Activated CD8-positive, alpha-beta memory T cell treated with anti-CD3 and anti-CD28 coated beads for 1 hour (primary cell): ENCODE measurements around the gene PTN.
"Not testable (repeated sequence)": the region's sequence is repeated elsewhere in the genome, so short reads cannot be mapped to it uniquely, and the experiment has no call there.

Experiments used
- DNase-seq, 2 donors: peaks; one replicate each; pipeline ENCODE4 v3.0.0-alpha.2; 2020; ENCODE audit warnings: low read depth in 1 of 2; ENCODE audit errors: extremely low read depth in 1 of 2

PTN gene

GRCh38 chr7:137268001-137268865 is 75.3 kb downstream of the PTN start:
- DNase-seq: not testable (repeated sequence)

GRCh38 chr7:137266764-137267163 is 76.8 kb downstream of the PTN start:
- DNase-seq: no peak

GRCh38 chr7:137265480-137265879 is 78.1 kb downstream of the PTN start:
- not testable (repeated sequence) for DNase-seq

GRCh38 chr7:137262599-137262998 is 80.9 kb downstream of the PTN start:
- DNase-seq: no peak

GRCh38 chr7:137258552-137258951 is 85.0 kb downstream of the PTN start:
- DNase-seq: no peak

GRCh38 chr7:137254766-137255165 is 88.8 kb downstream of the PTN start:
- DNase-seq: no peak

- DNase-seq: no peak
Observed at GRCh38 chr7:137245890-137246289, 97.6 kb downstream of the PTN start.

- no peak for DNase-seq
Observed at GRCh38 chr7:137245186-137245585, 98.3 kb downstream of the PTN start.

GRCh38 chr7:137243741-137244140 is 99.8 kb downstream of the PTN start:
- DNase-seq: no peak

- no peak for DNase-seq
Observed at GRCh38 chr7:137242616-137243015, 100.9 kb downstream of the PTN start.

GRCh38 chr7:137241655-137242360 is 101.7 kb downstream of the PTN start:
- DNase-seq: no peak

GRCh38 chr7:137239186-137239585 is 104.3 kb downstream of the PTN start:
- DNase-seq: not testable (repeated sequence)

- no peak for DNase-seq
Observed at GRCh38 chr7:137235434-137235833, 108.1 kb downstream of the PTN start.

GRCh38 chr7:137231167-137231566 is 112.4 kb downstream of the PTN start:
- DNase-seq: no peak

- DNase-seq: no peak
Observed at GRCh38 chr7:137221467-137221866, 122.1 kb downstream of the PTN start.

GRCh38 chr7:137213744-137214143 is 129.8 kb downstream of the PTN start:
- no peak for DNase-seq

- no peak for DNase-seq
Observed at GRCh38 chr7:137209151-137209817, 134.2 kb downstream of the PTN start.

GRCh38 chr7:137206770-137207169 is 136.8 kb downstream of the PTN start:
- DNase-seq: no peak

- DNase-seq: no peak
Observed at GRCh38 chr7:137204246-137204645, 139.3 kb downstream of the PTN start.

- no peak for DNase-seq
Observed at GRCh38 chr7:137203351-137203750, 140.2 kb downstream of the PTN start.

GRCh38 chr7:137196648-137197047 is 146.9 kb downstream of the PTN start:
- DNase-seq: no peak

- DNase-seq: no peak
Observed at GRCh38 chr7:137195996-137196395, 147.5 kb downstream of the PTN start.
